ENCODE results near the gene CHCHD3. TPM values are rescaled to one million over a fixed set of nuclear protein-coding genes. Genes with fewer than 3 reads are reported as not detected.

CHCHD3 gene
- total RNA-seq, 6 experiments from 2014 or later = 51.3 to 70.0 (median 65.7) TPM

DNA sequence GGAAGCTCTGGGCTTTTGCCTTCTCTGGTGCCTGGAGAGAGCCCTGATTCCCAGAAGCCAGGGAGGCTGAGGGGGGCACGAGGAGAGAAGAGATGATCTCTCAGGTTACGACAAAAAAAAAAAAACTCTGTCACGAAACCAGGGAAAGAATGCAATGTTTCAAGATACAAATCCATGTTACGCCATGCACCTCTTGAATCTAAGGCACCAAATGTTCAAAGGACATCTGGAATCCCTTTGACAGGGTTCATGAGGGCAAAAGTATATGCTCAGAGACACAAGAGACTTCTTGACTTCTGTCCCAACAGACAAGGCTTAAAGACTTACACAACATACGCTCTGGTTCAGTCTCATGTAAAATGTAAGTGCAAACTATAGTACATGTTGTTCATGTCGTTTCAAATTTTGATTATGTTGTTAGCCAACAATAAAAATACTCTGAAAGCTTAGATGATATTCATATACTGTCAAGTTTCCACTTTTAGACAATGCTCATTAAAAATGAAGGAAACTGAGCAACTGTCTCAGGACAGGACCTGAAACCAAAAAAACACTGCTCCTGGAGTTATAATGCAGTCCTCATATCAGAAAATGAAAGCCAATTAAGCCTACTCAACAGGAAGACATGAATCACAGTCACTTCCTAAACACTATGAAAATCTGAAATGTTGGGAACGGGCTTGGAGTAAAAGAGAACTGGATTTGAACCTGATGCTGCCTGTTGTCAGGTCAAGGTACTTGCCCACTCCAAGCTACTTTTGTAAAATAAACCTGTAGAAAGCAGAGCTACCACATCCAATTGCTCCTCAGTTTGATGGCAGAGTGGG, 72.3 kb downstream of the CHCHD3 start:
- H3K4me1 Mint-ChIP-seq (ENCODE audit: low read depth) = peaks cover 9% of the 10 kb centered on the region
- TF ChIP-seq, protein P1, sequence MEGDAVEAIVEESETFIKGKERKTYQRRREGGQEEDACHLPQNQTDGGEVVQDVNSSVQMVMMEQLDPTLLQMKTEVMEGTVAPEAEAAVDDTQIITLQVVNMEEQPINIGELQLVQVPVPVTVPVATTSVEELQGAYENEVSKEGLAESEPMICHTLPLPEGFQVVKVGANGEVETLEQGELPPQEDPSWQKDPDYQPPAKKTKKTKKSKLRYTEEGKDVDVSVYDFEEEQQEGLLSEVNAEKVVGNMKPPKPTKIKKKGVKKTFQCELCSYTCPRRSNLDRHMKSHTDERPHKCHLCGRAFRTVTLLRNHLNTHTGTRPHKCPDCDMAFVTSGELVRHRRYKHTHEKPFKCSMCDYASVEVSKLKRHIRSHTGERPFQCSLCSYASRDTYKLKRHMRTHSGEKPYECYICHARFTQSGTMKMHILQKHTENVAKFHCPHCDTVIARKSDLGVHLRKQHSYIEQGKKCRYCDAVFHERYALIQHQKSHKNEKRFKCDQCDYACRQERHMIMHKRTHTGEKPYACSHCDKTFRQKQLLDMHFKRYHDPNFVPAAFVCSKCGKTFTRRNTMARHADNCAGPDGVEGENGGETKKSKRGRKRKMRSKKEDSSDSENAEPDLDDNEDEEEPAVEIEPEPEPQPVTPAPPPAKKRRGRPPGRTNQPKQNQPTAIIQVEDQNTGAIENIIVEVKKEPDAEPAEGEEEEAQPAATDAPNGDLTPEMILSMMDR (IDR thresholded peaks at IDR 0.05) = no peak
- peaks cover 26% of the 10 kb centered on the region for H3K36me3 Mint-ChIP-seq (ENCODE audit: low read depth)

DNA sequence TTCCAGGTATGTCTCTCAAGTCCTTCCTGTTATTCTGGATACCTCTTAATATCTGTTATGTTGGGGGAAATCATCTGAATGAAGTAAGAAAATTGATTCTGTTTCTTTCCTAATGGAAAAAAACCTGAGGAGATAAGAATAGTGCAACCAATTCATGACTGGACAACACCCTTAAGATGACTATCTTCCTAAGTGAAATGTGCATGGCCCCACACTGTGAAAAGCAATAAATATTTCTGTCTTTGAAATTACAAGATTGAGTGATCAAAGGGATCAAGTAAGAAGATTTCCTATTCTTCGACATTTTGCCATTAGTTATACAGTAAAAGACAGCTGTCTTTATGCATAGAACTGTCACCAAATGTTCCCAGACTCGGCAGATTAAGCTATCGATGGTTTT, 73.9 kb downstream of the CHCHD3 start:
- TF ChIP-seq, protein P1 (IDR thresholded peaks at IDR 0.05) = no peak
- peaks cover 9% of the 10 kb centered on the region for H3K9me3 Mint-ChIP-seq
- peaks cover 1% of the 10 kb centered on the region; the same call in 1 of the 2 replicates for H3K27me3 Mint-ChIP-seq (ENCODE audit: insufficient read depth)
- no peak overlapping the region for H3K27ac Mint-ChIP-seq
- no peak for DNase-seq
- H3K4me3 Mint-ChIP-seq = no peak overlapping the region
- peaks cover 9% of the 10 kb centered on the region for H3K4me1 Mint-ChIP-seq (ENCODE audit: low read depth)
- peaks cover 31% of the 10 kb centered on the region for H3K36me3 Mint-ChIP-seq (ENCODE audit: low read depth)

More for the DNA sequence above, 72.3 kb downstream of the CHCHD3 start:
- H3K4me3 Mint-ChIP-seq = no peak overlapping the region
- peaks cover 9% of the 10 kb centered on the region for H3K9me3 Mint-ChIP-seq
- DNase-seq = no peak
- H3K27ac Mint-ChIP-seq = peak overlapping the region; percentile 38; the same call in 1 of the 2 replicates
- peaks cover 1% of the 10 kb centered on the region; the same call in 1 of the 2 replicates for H3K27me3 Mint-ChIP-seq (ENCODE audit: insufficient read depth)

DNA sequence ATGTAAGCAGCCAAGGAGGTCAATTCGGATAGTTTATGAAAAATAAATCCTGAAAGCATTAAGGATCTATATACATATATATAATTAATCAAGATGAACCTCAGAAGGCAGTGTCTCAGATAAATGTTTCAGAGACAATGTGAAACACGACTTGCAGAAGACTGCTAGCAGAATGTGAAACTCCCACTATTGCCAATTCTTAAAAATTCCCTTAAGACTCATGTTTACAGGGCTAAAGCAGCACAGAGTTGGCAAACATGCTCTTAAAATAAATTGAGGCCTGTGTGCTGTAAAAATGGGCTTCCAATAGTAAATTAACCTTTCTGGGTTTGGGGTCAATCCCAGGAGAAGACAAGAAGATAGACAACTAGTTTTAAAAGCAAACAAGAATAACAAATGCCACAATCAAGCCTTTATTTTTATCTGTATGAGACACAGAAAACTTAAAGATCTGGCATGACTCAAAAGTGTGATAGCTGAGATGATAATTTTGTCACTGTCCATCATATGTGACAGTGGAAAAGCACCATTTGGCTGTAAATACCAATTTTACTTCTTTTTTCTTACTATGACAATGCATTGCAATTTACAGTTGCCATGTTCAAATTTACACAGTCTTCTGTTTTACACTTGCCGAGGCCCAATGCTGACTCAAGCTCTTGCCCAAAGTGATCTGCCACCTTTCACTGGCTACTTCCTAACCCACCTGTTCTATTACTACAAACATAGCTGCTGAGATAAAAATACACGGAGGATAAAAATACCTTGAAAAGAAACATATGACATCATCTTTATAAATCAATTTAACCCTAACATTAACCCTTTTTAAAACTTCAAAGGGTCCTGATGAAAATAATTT, 78.6 kb downstream of the CHCHD3 start:
- Mint-ChIP-seq H3K4me3 (no peak overlapping the region), H3K36me3 (ENCODE audit: low read depth) (peaks cover 25% of the 10 kb centered on the region), H3K27ac (no peak overlapping the region), H3K4me1 (ENCODE audit: low read depth) (peaks cover 22% of the 10 kb centered on the region), H3K9me3 (peaks cover 9% of the 10 kb centered on the region), H3K27me3 (ENCODE audit: insufficient read depth) (no peaks in the 10 kb centered on the region)
- no peak for DNase-seq
- TF ChIP-seq, protein P1 (IDR thresholded peaks at IDR 0.05) = no peak

DNA sequence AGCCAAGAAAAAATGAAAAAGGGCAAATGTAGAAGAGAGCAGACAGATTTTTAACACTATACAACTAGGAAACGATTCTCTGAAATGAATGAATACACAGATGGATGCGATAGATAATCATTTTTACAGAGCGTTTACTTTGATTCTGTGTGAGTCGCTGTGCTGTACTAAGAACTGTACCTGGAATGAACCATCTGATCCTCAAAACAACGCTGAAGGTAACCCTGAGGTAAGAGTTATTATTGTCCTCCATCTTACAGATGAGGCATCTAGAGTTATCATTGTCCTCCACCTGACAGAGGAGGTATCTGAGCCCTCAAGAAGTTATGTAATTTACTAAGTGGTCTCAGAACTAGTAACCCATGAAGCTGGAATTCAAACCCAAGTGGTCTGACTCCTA, 80.2 kb downstream of the CHCHD3 start:
- Mint-ChIP-seq H3K36me3 (ENCODE audit: low read depth) (peaks cover 11% of the 10 kb centered on the region), H3K27ac (no peak overlapping the region), H3K9me3 (no peaks in the 10 kb centered on the region), H3K27me3 (ENCODE audit: insufficient read depth) (no peaks in the 10 kb centered on the region), H3K4me3 (no peak overlapping the region), H3K4me1 (ENCODE audit: low read depth) (peaks cover 24% of the 10 kb centered on the region)
- TF ChIP-seq, protein P1 (IDR thresholded peaks at IDR 0.05) = no peak
- no peak for DNase-seq

DNA sequence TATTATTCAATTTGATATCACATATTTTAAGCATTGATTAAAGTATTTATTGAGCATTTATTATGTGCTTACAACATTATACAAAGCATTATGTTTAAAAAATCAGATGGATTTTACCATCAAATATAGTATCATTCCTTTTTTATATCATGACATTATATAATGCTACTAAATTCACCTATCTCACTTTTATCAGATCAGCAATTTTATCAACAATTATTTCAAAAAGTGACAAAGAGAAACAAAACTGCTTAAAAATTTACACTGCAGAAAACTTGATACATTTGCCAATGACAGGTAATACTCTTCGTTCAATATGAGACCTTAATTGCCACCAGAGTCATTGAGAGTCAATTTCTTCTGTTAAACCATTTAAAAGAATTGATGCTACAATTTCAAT, 82.0 kb downstream of the CHCHD3 start:
- DNase-seq = no peak
- TF ChIP-seq, protein P1 (IDR thresholded peaks at IDR 0.05) = no peak
- Mint-ChIP-seq H3K36me3 (ENCODE audit: low read depth) (peaks cover 6% of the 10 kb centered on the region), H3K4me3 (no peak overlapping the region), H3K9me3 (no peaks in the 10 kb centered on the region), H3K4me1 (ENCODE audit: low read depth) (peaks cover 30% of the 10 kb centered on the region), H3K27ac (no peak overlapping the region), H3K27me3 (ENCODE audit: insufficient read depth) (no peaks in the 10 kb centered on the region)

Measured in HFFc6 (cell line).